Nephron (organoid): ENCODE results near the gene XPA.

ENCODE experiments used
- H3K27ac Mint-ChIP-seq, 3 experiments: 2 replicates each; pipeline ENCODE4 v1.8.0; 2020; ENCODE audit warnings: mixed read lengths in 3 of 3, mild to moderate bottlenecking in 2 of 3, moderate library complexity in 1 of 3
- H3K27me3 Mint-ChIP-seq: 2 replicates; pipeline ENCODE4 v1.8.0; 2021; ENCODE audit warnings: low read depth, mild to moderate bottlenecking, moderate library complexity, mixed read lengths
- H3K36me3 Mint-ChIP-seq: 2 replicates; pipeline ENCODE4 v1.8.0; 2020; ENCODE audit warnings: low read depth, mixed read lengths
- H3K4me1 Mint-ChIP-seq: 2 replicates; pipeline ENCODE4 v1.8.0; 2020; ENCODE audit warnings: mixed read lengths
- H3K4me3 Mint-ChIP-seq, 3 experiments: 2 replicates each; pipeline ENCODE4 v1.8.0; 2020; ENCODE audit warnings: mild to moderate bottlenecking in 3 of 3, mixed read lengths in 3 of 3, moderate library complexity in 2 of 3
- H3K9me3 Mint-ChIP-seq: 2 replicates; pipeline ENCODE4 v1.8.0; 2020; ENCODE audit warnings: mixed read lengths
- CTCF ChIP-seq, 3 experiments: fragments of 200-600 bp; sonication (generic); IDR thresholded peaks; one replicate each; pipeline ENCODE4 v1.5.0; 2021; ENCODE audit warnings: antibody characterized with exemption in 3 of 3; ENCODE audit not compliant: unreplicated experiment in 3 of 3

Gene XPA

DNA sequence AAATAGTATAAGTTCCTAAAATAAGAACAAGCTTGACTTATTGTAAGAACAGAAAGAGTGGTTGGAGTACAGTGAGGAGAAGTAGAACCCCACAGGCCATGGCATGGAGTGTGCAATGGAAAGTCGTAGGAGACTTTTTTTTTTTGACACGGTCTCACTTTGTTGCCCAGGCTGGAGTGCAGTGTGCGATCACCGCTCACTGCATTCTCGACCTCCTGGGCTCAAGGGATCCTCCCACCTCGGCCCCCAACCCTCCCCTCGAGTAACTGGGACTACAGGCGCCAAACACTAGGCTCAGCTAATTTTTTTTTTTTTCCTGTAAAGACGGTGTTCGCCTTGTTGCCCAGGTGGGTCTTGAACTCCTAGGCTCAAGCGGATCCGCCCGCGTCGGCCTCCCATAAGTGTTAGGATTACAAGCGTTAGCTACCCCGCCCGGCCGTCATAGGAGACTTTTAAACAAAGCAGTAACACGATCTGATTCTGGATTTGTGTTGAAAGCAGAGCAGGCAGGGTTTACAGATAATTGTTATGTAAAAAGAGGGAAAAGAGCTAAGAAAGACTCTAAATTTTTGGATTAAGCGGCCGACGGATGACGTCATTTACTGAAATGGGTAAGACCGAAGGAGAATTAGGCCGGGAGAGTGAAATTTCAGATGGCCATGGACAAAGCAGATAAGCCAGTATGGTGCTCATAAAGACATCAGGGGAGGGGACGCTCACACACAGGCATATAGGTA lies 64.7 kb downstream of the XPA start:
- Mint-ChIP-seq H3K36me3 (no peaks in the 10 kb centered on the region), H3K4me1 (peaks cover 46% of the 10 kb centered on the region), H3K4me3 (peak overlapping the region; percentile 92 to 95 (median 92)), H3K27me3 (no peaks in the 10 kb centered on the region), H3K27ac (peak overlapping the region; percentile 96 to 100 (median 99)), H3K9me3 (no peaks in the 10 kb centered on the region)
- TF ChIP-seq CTCF (IDR thresholded peaks at IDR 0.05; ENCODE audit: unreplicated experiment in 3 of 3) = no peak

- Mint-ChIP-seq H3K4me3 (peak overlapping the region in 1 of 3 experiments; percentile 14), H3K36me3 (peaks cover 7% of the 10 kb centered on the region), H3K27me3 (no peaks in the 10 kb centered on the region), H3K27ac (no peak overlapping the region), H3K9me3 (no peaks in the 10 kb centered on the region), H3K4me1 (peaks cover 34% of the 10 kb centered on the region)
- no peak for TF ChIP-seq CTCF (IDR thresholded peaks at IDR 0.05; ENCODE audit: unreplicated experiment in 3 of 3)
These were observed 66.5 kb downstream of the XPA start for GRCh38 chr9:97630591-97630990.

GRCh38 chr9:97629156-97629555 lies 68.0 kb downstream of the XPA start:
- Mint-ChIP-seq H3K27ac (peak overlapping the region; percentile 5 to 33 (median 5)), H3K36me3 (peaks cover 21% of the 10 kb centered on the region), H3K9me3 (no peaks in the 10 kb centered on the region), H3K4me3 (peak overlapping the region; percentile 1 to 34 (median 7)), H3K4me1 (peaks cover 21% of the 10 kb centered on the region), H3K27me3 (no peaks in the 10 kb centered on the region)
- TF ChIP-seq CTCF (IDR thresholded peaks at IDR 0.05; ENCODE audit: unreplicated experiment in 3 of 3) = no peak

GRCh38 chr9:97628668-97629067 lies 68.5 kb downstream of the XPA start:
- Mint-ChIP-seq H3K27ac (peak overlapping the region; percentile 5 to 33 (median 5)), H3K9me3 (no peaks in the 10 kb centered on the region), H3K27me3 (no peaks in the 10 kb centered on the region), H3K36me3 (peaks cover 25% of the 10 kb centered on the region), H3K4me3 (peak overlapping the region; percentile 1 to 34 (median 7)), H3K4me1 (peaks cover 20% of the 10 kb centered on the region)
- no peak for TF ChIP-seq CTCF (IDR thresholded peaks at IDR 0.05; ENCODE audit: unreplicated experiment in 3 of 3)

GRCh38 chr9:97627624-97628023 lies 69.5 kb downstream of the XPA start:
- H3K36me3 Mint-ChIP-seq = peaks cover 35% of the 10 kb centered on the region
- TF ChIP-seq CTCF (IDR thresholded peaks at IDR 0.05; ENCODE audit: unreplicated experiment in 3 of 3) = no peak
- peaks cover 4% of the 10 kb centered on the region for H3K9me3 Mint-ChIP-seq
- no peak overlapping the region for H3K27ac Mint-ChIP-seq
- H3K4me3 Mint-ChIP-seq = peak overlapping the region in 1 of 3 experiments; percentile 30
- H3K4me1 Mint-ChIP-seq = peaks cover 20% of the 10 kb centered on the region
- H3K27me3 Mint-ChIP-seq = no peaks in the 10 kb centered on the region

GRCh38 chr9:97625620-97626019 lies 71.5 kb downstream of the XPA start:
- no peak for TF ChIP-seq CTCF (IDR thresholded peaks at IDR 0.05; ENCODE audit: unreplicated experiment in 3 of 3)
- no peak overlapping the region for H3K27ac Mint-ChIP-seq
- H3K4me1 Mint-ChIP-seq = peaks cover 15% of the 10 kb centered on the region
- no peak overlapping the region for H3K4me3 Mint-ChIP-seq
- H3K9me3 Mint-ChIP-seq = peaks cover 6% of the 10 kb centered on the region
- H3K27me3 Mint-ChIP-seq = no peaks in the 10 kb centered on the region
- H3K36me3 Mint-ChIP-seq = peaks cover 55% of the 10 kb centered on the region
